Ectodermal cell (in vitro differentiated cells): ENCODE data around the gene GABRD.

Source experiments
- H3K27ac ChIP-seq: 2 replicates; pipeline ENCODE4 v1.7.0; 2013; ENCODE audit warnings: mild to moderate bottlenecking, low read depth, low read length; ENCODE audit not compliant: insufficient read depth, poor library complexity, severe bottlenecking
- H3K27me3 ChIP-seq: 2 replicates; pipeline ENCODE4 v1.7.0; 2013; ENCODE audit warnings: mild to moderate bottlenecking, low read length; ENCODE audit not compliant: insufficient read depth, control insufficient read depth, poor library complexity, severe bottlenecking
- H3K36me3 ChIP-seq: one replicate; pipeline ENCODE4 v1.7.0; 2013; ENCODE audit warnings: low read length; ENCODE audit not compliant: control insufficient read depth, insufficient read depth
- H3K4me1 ChIP-seq: one replicate; pipeline ENCODE4 v1.7.0; 2013; ENCODE audit warnings: low read length; ENCODE audit not compliant: control insufficient read depth, insufficient read depth
- H3K4me3 ChIP-seq: 2 replicates; pipeline ENCODE4 v1.7.0; 2013; ENCODE audit warnings: low read depth, low read length, control low read depth; ENCODE audit not compliant: insufficient read depth
- H3K9me3 ChIP-seq: 2 replicates; pipeline ENCODE4 v1.7.0; 2013; ENCODE audit warnings: mild to moderate bottlenecking, low read length, moderate library complexity; ENCODE audit not compliant: control insufficient read depth
- WGBS, 2 experiments: methylation state at CpG; one replicate each; pipeline ENCODE4 v1.1.7; 2013; ENCODE audit warnings: missing lambda C conversion rate in 2 of 2; 5-methylcytosine and 5-hydroxymethylcytosine counted together

GABRD gene

DNA sequence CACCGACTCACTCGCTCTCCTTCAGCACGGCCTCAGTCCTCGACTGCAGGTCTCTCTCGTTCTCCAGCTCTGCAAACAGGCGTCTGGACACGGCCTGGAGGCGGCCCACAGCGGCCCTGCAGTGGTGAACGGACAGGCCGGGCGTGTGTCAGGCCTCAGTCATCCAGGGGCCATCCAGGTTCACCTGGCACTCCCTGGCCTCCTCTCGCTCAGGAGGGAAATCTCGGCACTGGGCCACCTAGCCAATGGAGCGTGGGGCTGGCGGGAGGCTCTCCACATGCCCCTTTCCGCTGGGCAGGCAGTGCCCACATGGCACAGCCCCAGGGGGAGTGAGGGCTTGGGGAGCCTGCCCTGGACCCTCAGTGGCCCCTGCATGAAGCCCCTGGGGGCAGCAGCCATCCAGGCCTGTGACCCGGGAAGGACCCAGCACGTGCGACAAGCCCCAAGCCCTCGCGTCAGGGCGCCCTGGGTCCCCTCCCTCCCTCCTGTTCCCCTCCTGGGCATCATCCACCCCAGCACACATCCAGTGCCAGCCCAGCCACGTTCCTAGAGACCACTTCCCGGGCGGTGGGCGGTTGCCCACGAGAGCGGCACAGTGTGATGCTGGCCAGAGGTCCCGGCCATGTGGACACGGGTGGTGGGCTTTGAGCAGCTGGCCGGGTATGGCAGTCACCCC lies 33.6 kb upstream of the GABRD start:
- 90 to 92% methylated on average over 32 of the region's 32 CpGs for WGBS, 2 experiments
- Histone ChIP-seq H3K27me3 (no peaks in the 10 kb centered on the region), H3K4me3 (no peak overlapping the region), H3K9me3 (no peaks in the 10 kb centered on the region), H3K4me1 (no peaks in the 10 kb centered on the region), H3K36me3 (no peaks in the 10 kb centered on the region), H3K27ac (no peak overlapping the region)

DNA sequence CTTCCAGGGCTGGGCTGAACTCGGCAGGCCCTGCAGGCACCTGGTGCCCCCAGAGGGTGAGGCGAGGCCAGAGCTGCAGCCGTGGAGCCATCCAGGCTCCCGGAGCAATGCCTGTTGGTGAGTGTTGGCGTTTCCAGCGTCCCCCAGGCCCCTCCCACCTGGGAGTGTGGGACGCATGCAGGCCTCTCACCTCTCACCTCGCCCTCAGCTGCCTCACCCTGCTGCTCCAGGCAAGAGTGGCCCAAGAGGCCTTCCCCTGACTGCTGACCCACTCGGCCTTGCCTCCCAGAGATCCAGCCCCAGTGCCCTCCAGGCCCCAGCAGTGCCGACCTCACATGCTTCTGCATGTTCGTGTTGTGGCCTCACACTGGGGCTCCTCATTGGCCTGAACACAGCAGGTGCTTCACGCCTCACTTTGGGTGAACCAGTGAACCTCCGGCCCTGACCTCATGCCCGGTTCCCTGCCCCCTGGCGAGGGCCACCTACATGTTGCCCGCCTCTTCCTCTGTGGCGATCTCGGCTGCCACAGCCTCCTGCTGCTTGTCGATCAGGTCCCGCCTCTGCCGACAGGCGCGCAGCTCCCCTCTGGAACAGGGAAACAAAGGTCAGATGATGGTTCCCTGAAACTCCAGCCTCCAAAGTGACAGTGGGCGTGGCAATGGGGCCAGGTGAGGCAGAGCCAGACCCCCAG lies 32.5 kb upstream of the GABRD start:
- Histone ChIP-seq H3K4me1 (no peaks in the 10 kb centered on the region), H3K36me3 (no peaks in the 10 kb centered on the region), H3K9me3 (no peaks in the 10 kb centered on the region), H3K27me3 (no peaks in the 10 kb centered on the region), H3K4me3 (no peak overlapping the region), H3K27ac (no peak overlapping the region)
- WGBS, 2 experiments, result 80 to 83% methylated on average over 24 of the region's 24 CpGs

DNA sequence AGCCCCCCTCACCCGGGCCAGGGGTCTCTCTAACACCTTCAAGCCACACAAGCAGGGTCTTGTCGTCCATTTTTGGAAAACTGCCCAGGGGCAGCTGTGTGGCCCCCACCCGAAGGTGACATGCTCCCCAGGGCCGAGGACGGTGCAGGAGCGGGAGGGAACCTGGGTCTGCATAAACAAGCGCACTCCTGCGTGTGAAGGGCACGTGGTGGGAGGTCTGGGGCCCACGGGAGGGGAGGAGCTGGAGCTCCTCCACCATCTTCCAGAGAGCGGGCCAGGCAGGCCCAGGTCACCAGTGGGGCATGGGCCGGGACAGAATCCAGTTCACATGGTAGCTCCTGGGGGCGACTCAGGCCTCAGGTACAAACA lies 32.0 kb upstream of the GABRD start:
- WGBS, 2 experiments, result 89 to 92% methylated on average over 13 of the region's 13 CpGs

DNA sequence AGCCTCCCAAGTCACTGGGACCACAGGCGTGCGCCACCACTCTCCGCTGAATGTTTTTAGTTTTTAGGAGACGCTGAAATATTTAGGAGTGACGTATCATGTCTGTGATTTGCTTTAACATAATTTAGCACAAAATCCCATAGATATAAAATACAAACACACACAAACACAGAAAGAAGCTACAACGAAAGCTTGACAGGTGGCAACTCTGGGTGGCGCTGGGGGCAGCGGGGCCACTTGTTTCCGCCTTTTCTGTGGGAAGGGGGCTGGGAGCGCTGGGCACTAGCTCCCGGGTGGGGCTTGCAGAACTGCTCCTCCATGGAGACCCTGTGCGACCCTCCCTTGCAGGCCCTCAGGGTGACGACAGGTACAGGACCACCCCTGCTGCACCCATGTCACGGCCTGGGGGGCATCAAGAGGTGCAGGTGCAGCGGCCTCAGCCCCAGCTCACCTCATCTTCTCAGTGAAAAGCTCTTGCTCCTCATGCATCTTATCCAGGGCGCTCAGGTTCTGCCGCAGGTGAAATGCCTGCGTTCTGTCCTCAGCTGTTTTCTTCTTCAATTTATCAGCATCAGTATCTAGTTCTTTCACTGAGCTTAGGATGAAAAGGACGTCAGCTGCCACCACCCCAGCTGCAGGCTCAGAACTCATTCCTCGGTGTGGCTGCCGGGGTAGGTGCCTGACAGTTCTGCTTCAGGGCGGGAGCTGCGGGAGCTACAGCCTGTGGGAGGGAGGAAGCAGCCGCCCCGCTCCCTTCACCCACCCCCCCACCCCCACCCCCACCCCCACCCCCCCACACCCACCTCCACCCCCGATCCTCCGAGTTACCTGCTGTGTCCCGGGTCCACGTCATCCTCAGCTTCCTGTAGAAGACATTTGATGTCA lies 30.8 kb upstream of the GABRD start:
- Histone ChIP-seq H3K9me3 (no peaks in the 10 kb centered on the region), H3K36me3 (no peaks in the 10 kb centered on the region), H3K4me1 (no peaks in the 10 kb centered on the region), H3K4me3 (no peak overlapping the region), H3K27me3 (no peaks in the 10 kb centered on the region), H3K27ac (no peak overlapping the region)
- WGBS, 2 experiments, result 79 to 89% methylated on average over 24 to 25 of the region's 29 CpGs

More for the DNA sequence above, 32.0 kb upstream of the GABRD start:
- H3K9me3 ChIP-seq, result no peaks in the 10 kb centered on the region
- H3K4me1 ChIP-seq, result no peaks in the 10 kb centered on the region
- H3K4me3 ChIP-seq, result no peak overlapping the region
- no peaks in the 10 kb centered on the region for H3K36me3 ChIP-seq
- no peaks in the 10 kb centered on the region for H3K27me3 ChIP-seq
- no peak overlapping the region for H3K27ac ChIP-seq

DNA sequence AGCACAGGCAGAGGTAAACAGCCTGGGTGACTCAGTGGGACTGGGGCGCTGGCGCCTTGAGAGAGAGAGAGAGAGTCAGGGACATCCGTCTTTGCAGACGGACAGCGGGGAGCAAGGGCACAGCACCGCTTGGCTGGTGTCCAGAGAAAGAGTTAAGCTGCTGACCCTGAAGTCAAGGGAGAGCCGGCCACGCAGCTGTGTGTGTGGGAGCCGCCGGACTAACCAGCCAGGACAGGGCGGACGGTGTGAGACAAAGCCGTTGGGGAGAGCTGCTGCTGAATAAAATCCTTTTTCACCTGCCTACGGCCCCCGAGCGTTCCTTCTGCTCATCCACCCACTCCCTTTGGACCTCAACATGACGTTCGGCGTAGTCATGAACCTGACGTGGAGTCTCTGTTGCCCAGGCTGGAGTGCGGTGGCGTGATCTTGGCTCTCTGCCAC lies 30.0 kb upstream of the GABRD start:
- WGBS, 2 experiments, result 90 to 92% methylated on average over 22 of the region's 22 CpGs
- no peak overlapping the region for H3K27ac ChIP-seq
- H3K27me3 ChIP-seq, result no peaks in the 10 kb centered on the region
- no peaks in the 10 kb centered on the region for H3K9me3 ChIP-seq
- no peak overlapping the region for H3K4me3 ChIP-seq
- no peaks in the 10 kb centered on the region for H3K36me3 ChIP-seq
- no peaks in the 10 kb centered on the region for H3K4me1 ChIP-seq

DNA sequence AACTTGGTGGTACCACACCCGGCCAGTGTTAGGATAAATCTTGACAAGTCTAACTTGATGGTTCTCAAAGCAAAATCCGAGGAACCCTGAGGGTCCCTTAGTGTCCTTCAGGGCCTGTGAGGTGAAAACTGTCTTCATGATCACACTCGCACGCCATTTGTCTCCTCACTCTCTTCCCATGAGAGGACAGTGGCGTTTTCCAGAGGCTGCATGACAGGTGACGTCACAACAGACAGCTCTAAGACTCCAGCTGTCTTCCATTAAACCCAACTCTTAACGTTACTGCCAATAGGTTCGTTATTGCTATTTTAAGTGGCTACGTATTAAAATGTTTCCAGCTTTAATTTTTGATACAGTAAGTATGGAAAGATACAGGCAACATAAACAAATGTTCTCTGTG lies 29.4 kb upstream of the GABRD start:
- WGBS, 2 experiments, result 93 to 95% methylated on average over 8 to 9 of the region's 9 CpGs
- Histone ChIP-seq H3K27me3 (no peaks in the 10 kb centered on the region), H3K36me3 (no peaks in the 10 kb centered on the region), H3K4me3 (no peak overlapping the region), H3K4me1 (no peaks in the 10 kb centered on the region), H3K9me3 (no peaks in the 10 kb centered on the region), H3K27ac (no peak overlapping the region)

DNA sequence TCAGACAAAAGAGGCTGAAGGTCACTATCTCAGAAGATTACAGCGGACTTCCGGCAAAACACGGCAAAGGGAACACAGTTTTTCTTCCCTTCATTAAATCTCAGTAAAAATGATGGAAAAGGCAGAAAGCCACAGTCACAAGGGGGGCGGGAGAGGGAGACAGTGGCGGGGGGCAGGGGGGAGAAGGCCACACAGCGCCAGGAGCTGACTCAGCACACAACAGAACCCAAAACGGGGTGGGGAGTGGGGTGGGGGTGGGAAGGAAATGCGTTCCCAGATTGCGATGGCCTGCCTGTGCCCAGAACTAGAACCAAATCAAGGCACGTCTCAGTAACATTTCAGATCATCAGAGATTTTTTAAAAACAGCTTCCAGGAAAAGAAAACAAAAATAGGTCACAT lies 28.9 kb upstream of the GABRD start:
- H3K27ac ChIP-seq, result no peak overlapping the region

DNA sequence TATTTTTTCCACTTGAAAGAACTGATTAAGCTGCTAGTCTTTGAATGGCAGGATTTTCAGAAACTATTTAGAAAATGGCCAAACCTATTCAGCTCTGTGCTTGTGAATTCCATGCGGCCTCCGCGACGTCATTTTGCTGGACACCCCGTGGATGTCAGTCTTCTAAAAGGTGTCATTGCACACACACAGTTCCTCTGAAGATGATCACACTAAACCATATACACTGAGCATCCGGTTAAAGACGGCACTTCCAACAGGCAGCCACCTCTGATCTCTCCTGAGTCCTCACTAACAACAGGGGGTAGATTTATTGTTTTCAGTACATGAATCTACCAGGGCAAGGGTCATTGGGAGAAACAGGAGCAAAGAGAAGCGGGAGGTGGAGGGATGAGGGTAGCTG lies 24.6 kb upstream of the GABRD start:
- H3K4me3 ChIP-seq, result no peak overlapping the region
- no peaks in the 10 kb centered on the region for H3K9me3 ChIP-seq
- H3K36me3 ChIP-seq, result no peaks in the 10 kb centered on the region
- no peaks in the 10 kb centered on the region for H3K27me3 ChIP-seq
- H3K27ac ChIP-seq, result no peak overlapping the region
- 77 to 80% methylated on average over 8 of the region's 8 CpGs for WGBS, 2 experiments
- no peaks in the 10 kb centered on the region for H3K4me1 ChIP-seq

More for the DNA sequence above, 28.9 kb upstream of the GABRD start:
- Histone ChIP-seq H3K4me3 (no peak overlapping the region), H3K27me3 (no peaks in the 10 kb centered on the region), H3K9me3 (no peaks in the 10 kb centered on the region), H3K36me3 (no peaks in the 10 kb centered on the region), H3K4me1 (no peaks in the 10 kb centered on the region)
- 70 to 79% methylated on average over 10 of the region's 10 CpGs for WGBS, 2 experiments

DNA sequence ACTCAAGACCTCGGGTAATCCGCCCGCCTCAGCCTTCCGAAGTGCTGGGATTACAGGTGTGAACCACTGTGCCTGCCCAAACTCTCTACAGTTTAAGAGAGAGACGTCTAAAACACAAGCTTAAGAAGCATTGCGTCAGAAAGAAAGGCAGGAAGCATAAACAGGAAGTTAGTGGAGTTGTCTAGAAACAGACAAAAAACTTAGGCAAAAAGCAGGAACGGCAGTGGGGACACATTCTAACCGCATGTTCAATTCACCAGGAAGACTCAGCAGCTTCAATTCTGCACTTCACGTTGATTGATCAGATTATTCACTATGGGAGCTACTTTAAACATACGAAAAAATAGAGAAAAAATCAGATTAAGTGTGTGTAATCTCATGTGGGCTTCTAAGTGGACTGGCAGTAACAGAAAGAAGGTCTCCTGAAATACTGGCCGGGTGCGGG lies 22.9 kb upstream of the GABRD start:
- WGBS, 2 experiments, result 93 to 94% methylated on average over 12 of the region's 12 CpGs
- H3K36me3 ChIP-seq, result no peaks in the 10 kb centered on the region
- no peak overlapping the region for H3K4me3 ChIP-seq
- no peaks in the 10 kb centered on the region for H3K9me3 ChIP-seq
- no peak overlapping the region for H3K27ac ChIP-seq
- no peaks in the 10 kb centered on the region for H3K27me3 ChIP-seq
- H3K4me1 ChIP-seq, result no peaks in the 10 kb centered on the region

DNA sequence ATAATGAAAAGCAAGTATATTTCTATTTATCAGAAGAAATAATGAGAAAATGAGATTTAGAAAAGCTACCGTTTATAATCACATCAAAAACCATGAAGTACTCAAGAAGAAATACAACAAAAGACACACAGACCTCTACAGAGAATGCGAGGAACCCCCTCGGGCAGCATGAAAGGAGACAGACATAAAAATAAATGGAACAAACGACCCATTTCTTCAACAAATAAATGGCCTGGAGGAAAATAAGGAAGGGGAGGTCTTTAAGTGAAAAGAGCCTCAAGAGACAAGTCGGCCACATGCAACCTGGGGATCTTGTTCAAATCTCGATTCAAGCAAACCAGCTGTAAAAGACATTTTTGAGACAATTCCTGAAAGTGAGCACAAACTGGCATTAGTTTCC lies 21.6 kb upstream of the GABRD start:
- Histone ChIP-seq H3K9me3 (no peaks in the 10 kb centered on the region), H3K4me1 (no peaks in the 10 kb centered on the region), H3K27ac (no peak overlapping the region), H3K36me3 (no peaks in the 10 kb centered on the region), H3K27me3 (no peaks in the 10 kb centered on the region), H3K4me3 (no peak overlapping the region)
- 73 to 76% methylated on average over 5 to 6 of the region's 6 CpGs for WGBS, 2 experiments
